MM.1S (cell line): ENCODE results near the gene MEGF10.

ENCODE experiments used
- DNase-seq: peaks from one replicate; pipeline ENCODE4 v3.0.0-alpha.2; 2015
- H2AFZ ChIP-seq: fragments of 300-600 bp; sonication (generic); 2 replicates; pipeline ENCODE4 v1.6.0; 2016; ENCODE audit warnings: antibody characterized with exemption, low read length
- H3F3A ChIP-seq: fragments of 300-600 bp; sonication (generic); 2 replicates; pipeline ENCODE4 v1.6.1; 2016; ENCODE audit warnings: mild to moderate bottlenecking, antibody characterized with exemption, low read length, moderate library complexity, mixed read lengths; ENCODE audit not compliant: insufficient read depth
- H3K27ac ChIP-seq: fragments of 300-600 bp; sonication (generic); 2 replicates; pipeline ENCODE4 v1.5.1; 2016; ENCODE audit warnings: mild to moderate bottlenecking, low read length
- H3K27me3 ChIP-seq: fragments of 300-600 bp; sonication (generic); replicated peaks from 2 replicates; pipeline ENCODE4 v1.6.0; 2016; ENCODE audit warnings: low read length; ENCODE audit not compliant: insufficient read depth
- H3K36me3 ChIP-seq: fragments of 300-600 bp; sonication (generic); replicated peaks from 2 replicates; pipeline ENCODE4 v1.6.1; 2016; ENCODE audit warnings: mild to moderate bottlenecking, low read length, mixed read lengths; ENCODE audit not compliant: insufficient read depth
- H3K4me1 ChIP-seq: fragments of 300-600 bp; sonication (generic); 2 replicates; pipeline ENCODE4 v1.6.1; 2016; ENCODE audit warnings: low read length, mixed read lengths
- H3K4me2 ChIP-seq: fragments of 300-600 bp; sonication (generic); 2 replicates; pipeline ENCODE4 v1.6.0; 2016; ENCODE audit warnings: low read depth, low read length
- H3K4me3 ChIP-seq: fragments of 300-600 bp; sonication (generic); 2 replicates; pipeline ENCODE4 v1.5.1; 2016; ENCODE audit warnings: low read length, mixed read lengths
- H3K79me2 ChIP-seq: fragments of 300-600 bp; sonication (generic); 2 replicates; pipeline ENCODE4 v1.6.1; 2016; ENCODE audit warnings: mixed run types, low read length, mixed read lengths
- H3K9ac ChIP-seq: fragments of 300-600 bp; sonication (generic); 2 replicates; pipeline ENCODE4 v1.6.1; 2016; ENCODE audit warnings: low read length, mixed read lengths
- H3K9me2 ChIP-seq: fragments of 300-600 bp; sonication (generic); replicated peaks from 2 replicates; pipeline ENCODE4 v1.6.1; 2016; ENCODE audit warnings: mild to moderate bottlenecking, low read length, mixed read lengths; ENCODE audit not compliant: insufficient read depth
- H3K9me3 ChIP-seq: fragments of 300-600 bp; sonication (generic); replicated peaks from 2 replicates; pipeline ENCODE4 v1.6.1; 2016; ENCODE audit warnings: mild to moderate bottlenecking, low read length, mixed read lengths; ENCODE audit not compliant: insufficient read depth
- H4K20me1 ChIP-seq: fragments of 300-600 bp; sonication (generic); 2 replicates; pipeline ENCODE4 v1.6.1; 2016; ENCODE audit warnings: mild to moderate bottlenecking, low read length, moderate library complexity, mixed read lengths; ENCODE audit not compliant: insufficient read depth
- CTCF ChIP-seq: fragments of 300-600 bp; sonication (generic); IDR thresholded peaks from 2 replicates; pipeline ENCODE4 v1.5.1; 2016; ENCODE audit warnings: antibody characterized with exemption, low read length, mixed read lengths
- EZH2 ChIP-seq: fragments of 300-600 bp; sonication (generic); optimal IDR thresholded peaks from 2 replicates; pipeline ENCODE3; 2017; ENCODE audit warnings: low read depth, mild to moderate bottlenecking, antibody characterized with exemption, low read length, mixed read lengths
- EZH2phosphoT487 ChIP-seq: fragments of 300-600 bp; sonication (generic); IDR thresholded peaks from 2 replicates; pipeline ENCODE4 v1.6.1; 2018; ENCODE audit warnings: antibody characterized with exemption, low read length

MEGF10 gene

GRCh38 chr5:127451096-127451495 lies 160.5 kb downstream of the MEGF10 start:
- no peak for DNase-seq
- TF ChIP-seq EZH2phosphoT487 (no peak), CTCF (no peak), EZH2 (no peak)
- H3K4me3 ChIP-seq, result no peak overlapping the region
- H4K20me1 ChIP-seq, result no peaks in the 10 kb centered on the region
- no peak overlapping the region for H2AFZ ChIP-seq
- H3K79me2 ChIP-seq, result no peaks in the 10 kb centered on the region
- no peak overlapping the region for H3K4me2 ChIP-seq
- no peaks in the 10 kb centered on the region for H3F3A ChIP-seq
- no peaks in the 10 kb centered on the region for H3K36me3 ChIP-seq
- H3K9me2 ChIP-seq, result no peaks in the 10 kb centered on the region
- no peaks in the 10 kb centered on the region for H3K27me3 ChIP-seq
- H3K9me3 ChIP-seq, result no peaks in the 10 kb centered on the region
- H3K9ac ChIP-seq, result no peak overlapping the region
- H3K27ac ChIP-seq, result no peak overlapping the region
- peaks cover 8% of the 10 kb centered on the region for H3K4me1 ChIP-seq

- Histone ChIP-seq H3K9me2 (no peaks in the 10 kb centered on the region), H3K27ac (no peak overlapping the region), H3K36me3 (no peaks in the 10 kb centered on the region), H3F3A (no peaks in the 10 kb centered on the region), H2AFZ (no peak overlapping the region), H3K9ac (no peak overlapping the region), H3K27me3 (no peaks in the 10 kb centered on the region), H3K4me2 (no peak overlapping the region), H3K4me1 (no peaks in the 10 kb centered on the region), H4K20me1 (no peaks in the 10 kb centered on the region), H3K79me2 (no peaks in the 10 kb centered on the region), H3K9me3 (no peaks in the 10 kb centered on the region), H3K4me3 (no peak overlapping the region)
- TF ChIP-seq CTCF, result no peak
- TF ChIP-seq EZH2phosphoT487, result no peak
- TF ChIP-seq EZH2, result no peak
- no peak for DNase-seq
Measured at GRCh38 chr5:127452626-127453025, 162.0 kb downstream of the MEGF10 start.

GRCh38 chr5:127471211-127471610 lies 180.6 kb downstream of the MEGF10 start:
- no peaks in the 10 kb centered on the region for H3K36me3 ChIP-seq
- H3K9ac ChIP-seq, result no peak overlapping the region
- no peaks in the 10 kb centered on the region for H3K9me2 ChIP-seq
- H3K4me3 ChIP-seq, result no peak overlapping the region
- H3K27ac ChIP-seq, result no peak overlapping the region
- no peaks in the 10 kb centered on the region for H4K20me1 ChIP-seq
- TF ChIP-seq EZH2phosphoT487 (no peak), CTCF (no peak), EZH2 (no peak)
- H3F3A ChIP-seq, result no peaks in the 10 kb centered on the region
- DNase-seq, result no peak
- no peaks in the 10 kb centered on the region for H3K27me3 ChIP-seq
- H3K79me2 ChIP-seq, result no peaks in the 10 kb centered on the region
- H3K9me3 ChIP-seq, result no peaks in the 10 kb centered on the region
- no peaks in the 10 kb centered on the region for H3K4me1 ChIP-seq
- H2AFZ ChIP-seq, result no peak overlapping the region
- H3K4me2 ChIP-seq, result no peak overlapping the region
